Right ventricle myocardium superior (tissue), 1 donor: Measurements from ENCODE around the gene NMB. TPM values are rescaled to one million over a fixed set of nuclear protein-coding genes. Genes with fewer than 3 reads are reported as not detected.
"Not testable (repeated sequence)": the region's sequence is repeated elsewhere in the genome, so short reads cannot be mapped to it uniquely, and the experiment has no call there.

ENCODE experiments used
- ATAC-seq: fragments of 200-7000 bp; cut with Tn5 transposase; one replicate; pipeline ENCODE4 v1.9.1; 2020; ENCODE audit warnings: mild to moderate bottlenecking; ENCODE audit not compliant: poor library complexity
- DNase-seq: peaks from one replicate; pipeline ENCODE4 v3.0.0-alpha.2; 2020
- intact Hi-C: fragments of 100-400 bp; cut with DNase I; formaldehyde crosslinking; loops from one replicate; pipeline ENCODE4 v1.11.2; 2022
- total RNA-seq: library from RNA; stranded (reverse); fragmentation: NEBNext Ultra II Directional; extraction: Animal tissue kit (Norgen Biotek cat#: 25700); gene quantifications from one replicate; pipeline ENCODE4 v1.2.1, GENCODE V29; 2021
- donor health status: DM: no; HTN: yes; CAD: no; lungs with severe emphysema.

The NMB gene
- total RNA-seq, 1 donor from 2014 or later, result 1.9 TPM

DNA sequence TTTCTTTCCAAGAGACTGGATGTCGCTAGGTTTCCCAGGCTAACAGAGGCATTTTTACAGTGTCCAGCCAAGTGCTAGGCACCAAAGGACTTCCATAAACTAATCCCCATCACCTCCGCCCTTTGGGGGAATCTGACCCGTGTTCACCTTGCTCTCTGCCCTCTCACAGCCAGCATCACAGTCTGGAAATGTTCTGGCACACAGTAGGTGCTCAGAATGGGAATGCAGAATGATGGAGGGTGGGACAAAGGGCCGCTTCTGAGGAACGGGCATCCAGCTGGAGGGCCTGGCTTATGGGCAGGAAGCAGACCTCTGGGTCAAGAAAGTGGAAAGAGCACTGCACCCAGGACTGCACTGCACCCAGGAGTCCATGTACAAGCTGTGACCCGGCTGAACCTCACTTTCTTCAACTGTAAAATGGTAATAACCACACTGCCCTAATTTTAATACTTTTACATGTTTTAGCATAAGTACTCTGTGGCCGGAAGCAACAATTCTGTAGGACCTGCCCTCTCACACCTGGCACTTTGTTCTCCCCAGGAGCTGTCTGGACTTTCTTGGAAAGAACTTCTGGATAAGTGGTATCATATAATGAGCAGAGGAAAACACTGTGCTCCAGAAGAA is 901 bp upstream of the NMB start:
- DNase-seq, result no peak
- ATAC-seq, result no peak
- intact Hi-C loops, result no loop called here

DNA sequence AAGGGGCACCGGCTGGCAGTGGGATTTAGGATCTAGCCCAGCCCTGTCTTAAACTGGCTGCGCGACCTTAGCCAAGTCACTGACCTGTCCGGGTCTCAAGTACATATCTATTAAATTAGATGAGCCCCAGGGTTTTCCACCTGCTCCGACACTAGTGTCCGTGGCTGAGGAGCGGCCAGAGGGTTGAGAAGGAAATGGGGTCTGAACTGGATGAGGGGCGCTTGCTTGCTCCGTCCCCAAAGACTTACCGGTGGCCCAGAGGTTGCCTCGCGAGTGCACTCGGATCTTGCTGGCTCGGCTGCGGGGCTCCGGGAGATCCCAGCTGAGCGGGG is 285 bp downstream of the NMB start:
- intact Hi-C loops, result no loop called here
- ATAC-seq (no peak), DNase-seq (no peak)

DNA sequence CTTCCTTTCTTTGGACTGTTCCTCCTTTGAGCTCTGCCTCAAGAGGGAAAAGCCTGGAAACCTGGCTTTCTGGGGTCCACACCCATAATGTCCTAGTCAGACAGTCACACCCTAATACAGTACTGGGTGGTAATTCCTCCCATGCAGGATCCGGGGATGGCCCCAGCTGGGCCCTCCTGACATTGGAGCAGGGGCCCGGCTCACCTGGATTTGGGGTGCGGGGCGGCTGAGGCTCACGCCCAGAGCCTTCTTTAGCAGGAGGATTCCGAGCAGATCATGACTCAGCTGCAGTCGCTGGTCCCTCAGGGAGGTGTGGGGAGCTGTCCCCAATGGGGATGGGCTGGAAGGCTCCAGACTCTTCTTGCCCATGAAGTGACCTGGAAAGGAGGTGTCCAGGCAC is 1.0 kb downstream of the NMB start:
- intact Hi-C loops, result no loop called here
- ATAC-seq (no peak), DNase-seq (no peak)

DNA sequence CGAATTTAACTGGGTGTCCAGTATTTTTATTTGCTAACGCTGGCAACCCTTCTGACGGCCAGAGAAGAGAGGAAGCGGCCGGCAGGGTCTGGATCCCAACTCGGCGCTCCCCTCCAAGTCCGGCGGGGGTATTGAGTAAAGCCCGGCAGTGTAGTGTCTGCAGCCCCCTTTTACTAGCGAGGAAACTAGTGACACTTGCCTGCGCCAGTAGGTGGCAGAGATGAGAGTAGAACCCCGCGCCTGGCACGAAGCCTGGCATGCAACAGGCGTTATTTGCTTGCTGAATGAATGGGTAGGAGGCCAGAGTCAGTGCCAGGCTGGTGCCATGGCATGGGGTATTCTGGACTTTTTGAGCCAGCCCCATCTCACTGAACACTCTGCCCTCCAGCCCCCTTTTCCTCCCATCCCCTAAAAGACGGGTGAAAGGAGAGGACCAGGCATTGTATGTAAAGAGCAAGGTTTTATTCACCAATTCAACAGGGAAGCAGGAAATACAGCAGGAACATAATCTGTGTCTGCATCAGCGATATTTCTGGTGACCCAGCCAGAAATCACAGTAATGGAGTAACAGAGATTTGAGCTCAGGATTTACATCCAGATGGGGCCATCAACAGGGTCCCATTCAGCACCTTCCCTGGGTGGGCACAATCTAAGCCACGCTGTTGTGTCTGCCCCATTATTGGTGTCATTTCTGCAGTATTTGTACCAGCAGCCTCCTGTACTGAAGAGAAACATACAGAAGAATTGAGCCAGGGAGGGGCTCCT is 3.1 kb downstream of the NMB start:
- peak; percentile 90 for DNase-seq
- peak; percentile 64 for ATAC-seq
- intact Hi-C loops, result no loop called here

DNA sequence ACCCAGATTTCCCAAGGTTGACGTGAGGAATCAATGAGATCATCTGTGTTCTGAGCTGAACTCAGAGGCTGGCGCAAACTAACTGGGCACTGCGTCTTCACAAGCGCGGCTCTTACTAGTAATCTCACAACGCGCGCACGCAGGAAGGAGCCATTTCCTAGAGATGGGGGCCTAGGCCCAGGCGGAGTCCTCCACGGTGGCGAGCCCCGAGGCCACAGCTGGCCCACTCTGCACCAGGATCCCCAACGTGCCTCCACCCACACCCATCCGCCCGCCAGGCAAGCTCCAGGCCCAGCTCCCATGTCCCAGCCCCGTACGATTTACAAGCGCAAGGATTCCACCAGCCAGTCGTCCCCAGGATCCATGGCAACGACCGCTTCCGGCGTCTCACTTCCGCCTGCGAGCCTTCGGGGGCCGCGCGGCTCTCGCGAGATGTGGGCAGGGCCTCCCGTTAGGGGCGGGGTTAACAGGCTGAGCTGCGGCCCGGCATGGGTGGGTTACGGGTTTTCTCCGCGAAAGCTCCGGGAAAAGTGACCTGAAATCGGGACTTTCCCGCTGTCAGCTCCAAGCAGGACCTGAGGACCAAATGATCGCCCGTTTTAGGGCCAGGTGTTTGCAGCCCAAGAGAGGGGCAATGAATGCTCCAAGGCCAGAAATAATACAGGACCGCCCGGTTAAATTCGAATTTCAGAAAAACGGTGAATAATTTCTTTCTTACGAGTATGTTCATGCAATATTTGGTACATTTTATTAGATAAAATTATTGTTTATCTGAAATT is 3.9 kb downstream of the NMB start, which contains the start of gene WDR73:
Gene WDR73 (minus strand): TSS at position 374 of the 779 bp plus-strand sequence. CDS start 9 bp downstream, at position 365.
- peak; percentile 98 for DNase-seq
- peak; percentile 96 for ATAC-seq
- intact Hi-C loops, result no loop called here

DNA sequence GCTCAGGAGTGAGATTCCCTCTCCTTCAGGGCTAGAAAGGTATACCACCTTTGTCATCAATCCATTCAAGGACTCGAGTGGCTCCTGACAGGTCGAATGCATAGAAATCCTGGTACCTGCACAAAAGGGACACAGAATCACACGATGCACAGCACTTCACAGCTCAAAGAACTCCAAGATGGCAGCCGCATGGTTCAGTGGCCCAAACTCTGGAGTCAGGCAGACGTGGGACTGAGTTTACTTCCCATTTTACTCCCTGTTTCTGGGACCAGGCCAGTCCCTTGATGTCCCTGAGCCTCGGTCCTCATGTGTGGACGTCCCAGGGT is 4.5 kb downstream of the NMB start:
- no peak for ATAC-seq
- intact Hi-C loops, result no loop called here
- no peak for DNase-seq

DNA sequence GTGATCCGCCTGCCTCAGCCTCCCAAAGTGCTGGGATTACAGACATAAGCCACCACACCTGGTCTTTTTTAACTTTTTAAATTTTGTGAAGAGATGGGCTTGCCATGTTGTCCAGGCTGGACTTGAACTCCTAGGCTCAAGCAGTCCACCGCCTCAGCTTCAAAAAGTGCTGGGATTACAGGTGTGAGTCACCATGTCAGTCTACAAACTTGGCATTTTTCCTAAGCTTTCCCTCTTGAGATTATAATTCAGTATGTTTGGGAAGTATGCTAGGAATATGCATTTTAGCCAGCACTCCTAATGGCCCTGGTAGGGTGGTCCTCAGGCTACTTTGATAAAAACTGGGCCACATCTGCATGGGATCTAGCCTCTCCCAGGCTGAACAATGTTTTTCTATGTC is 8.3 kb downstream of the NMB start:
- intact Hi-C loops, result no loop called here
- no peak for ATAC-seq
- no peak for DNase-seq

DNA sequence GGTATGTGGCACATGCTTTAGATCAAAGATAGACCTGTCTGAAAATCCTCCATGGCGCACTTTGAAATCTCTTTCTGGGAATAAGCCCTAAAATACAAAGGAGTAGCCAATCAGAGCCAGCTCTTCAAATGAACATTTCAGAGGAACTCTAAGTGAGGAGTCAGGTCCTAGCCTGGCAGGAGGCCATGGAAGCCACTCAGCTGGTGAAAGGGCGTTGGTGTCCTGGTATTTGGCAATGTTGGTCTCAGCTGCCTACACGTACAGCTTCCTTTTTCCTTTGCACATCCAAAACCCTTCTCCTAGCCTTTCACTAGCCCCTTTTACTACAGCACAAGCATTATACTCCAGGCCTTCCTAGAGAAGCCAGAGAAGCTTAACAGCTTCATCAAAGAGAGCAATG is 9.5 kb downstream of the NMB start:
- DNase-seq (peak; percentile 84), ATAC-seq (peak; percentile 58)
- intact Hi-C loops, result no loop called here

DNA sequence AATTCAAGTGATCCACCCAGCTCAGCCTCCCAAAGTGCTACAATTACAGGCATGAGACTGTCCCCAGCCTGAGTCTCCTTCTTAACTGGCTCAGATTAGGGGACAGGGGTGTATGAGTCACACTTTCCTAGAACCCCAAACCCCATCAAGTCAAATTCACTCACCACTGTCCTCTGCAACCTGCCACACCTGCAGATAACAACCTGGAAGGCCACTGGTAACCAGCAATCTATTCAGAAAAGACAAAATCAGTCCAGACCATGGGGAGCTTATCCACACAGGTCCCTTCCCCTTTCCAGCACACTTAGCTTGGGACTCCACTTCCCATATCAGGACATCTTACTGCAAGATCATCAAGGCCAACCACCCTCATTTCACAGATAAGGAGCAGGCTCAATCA is 10.3 kb downstream of the NMB start:
- DNase-seq (no peak), ATAC-seq (no peak)
- intact Hi-C loops, result no loop called here

DNA sequence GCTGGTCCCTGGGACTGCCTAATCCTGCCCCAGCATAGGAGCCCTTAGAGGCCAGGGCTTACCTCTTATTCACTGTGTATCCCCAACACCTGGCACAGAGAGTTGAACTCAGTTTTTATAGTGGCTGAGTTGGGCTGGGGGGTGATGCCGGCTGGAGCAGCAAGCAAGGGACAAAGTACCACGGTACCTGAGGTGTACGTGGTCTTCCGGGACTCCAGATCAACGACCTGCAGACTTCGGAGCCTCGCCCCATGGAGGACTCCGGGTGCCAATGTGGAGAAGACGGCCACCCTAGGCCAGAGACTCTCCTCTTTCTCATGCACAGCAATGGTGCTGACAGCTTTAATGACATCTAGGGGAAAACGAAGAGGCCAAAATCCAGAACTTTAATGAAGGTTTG is 12.0 kb downstream of the NMB start:
- intact Hi-C loops, result no loop called here
- ATAC-seq, result no peak

DNA sequence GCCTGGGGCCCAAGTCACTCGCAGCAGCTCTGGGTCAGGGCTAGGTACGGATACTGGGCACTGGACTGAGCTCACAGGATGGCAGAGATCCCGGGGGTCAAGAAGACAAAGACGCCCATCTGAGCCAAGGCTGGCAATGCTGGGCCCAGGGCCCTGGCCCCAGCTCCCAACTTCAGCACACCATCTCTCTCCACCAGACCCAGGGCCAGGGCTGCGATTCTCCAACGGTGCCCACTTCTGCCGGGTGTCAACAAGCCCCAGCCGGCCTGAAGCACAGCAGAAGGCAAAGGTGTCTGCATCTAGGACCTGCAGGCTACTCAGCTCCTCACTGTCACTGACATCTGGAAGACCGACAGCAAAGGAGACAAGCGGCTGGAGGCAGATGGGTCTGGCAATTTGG is 12.5 kb downstream of the NMB start:
- DNase-seq (peak; percentile 34), ATAC-seq (no peak)
- intact Hi-C loops, result no loop called here

More for the DNA sequence above, 12.0 kb downstream of the NMB start:
- peak; percentile 26 for DNase-seq

DNA sequence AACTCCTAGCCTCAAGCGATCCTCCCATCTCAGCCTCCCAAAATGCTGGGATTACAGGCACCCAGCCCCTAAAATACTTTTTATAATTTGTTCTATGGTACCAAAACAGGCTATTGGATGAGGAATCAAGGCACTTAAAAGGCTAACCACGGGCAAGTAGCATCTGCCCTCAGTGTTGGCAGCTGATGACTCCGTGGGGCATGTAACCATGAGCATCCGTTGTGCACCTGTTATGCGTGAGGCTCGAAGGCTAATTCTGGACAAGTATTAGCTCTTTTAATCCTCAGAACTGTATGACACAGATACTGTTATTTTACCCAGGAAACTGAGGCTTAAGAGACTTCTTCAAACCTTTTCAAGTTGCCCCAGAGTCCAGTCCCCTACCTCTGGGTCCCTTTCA is 14.2 kb downstream of the NMB start:
- ATAC-seq, result no peak
- intact Hi-C loops, result no loop called here
- no peak for DNase-seq

DNA sequence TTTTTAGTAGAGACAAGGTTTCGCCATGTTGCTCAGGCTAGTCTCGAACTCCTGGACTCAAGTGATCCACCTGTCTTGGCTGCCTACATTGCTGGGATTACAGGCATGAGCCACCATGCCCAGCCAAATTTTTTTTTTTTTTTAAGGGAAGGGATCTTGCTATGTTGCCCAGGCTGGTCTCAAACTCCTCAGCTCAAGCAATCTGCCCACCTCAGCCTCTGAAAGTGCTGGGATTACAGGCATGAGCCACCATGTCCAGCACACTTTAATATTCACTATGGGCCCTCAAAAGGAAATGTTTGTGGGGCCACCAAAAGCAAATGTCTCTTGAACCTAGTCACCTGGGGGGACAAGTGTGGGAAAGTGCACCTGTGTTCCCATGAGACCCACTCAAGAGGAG is 15.4 kb downstream of the NMB start:
- intact Hi-C loops, ATAC-seq, DNase-seq: not testable (repeated sequence)

DNA sequence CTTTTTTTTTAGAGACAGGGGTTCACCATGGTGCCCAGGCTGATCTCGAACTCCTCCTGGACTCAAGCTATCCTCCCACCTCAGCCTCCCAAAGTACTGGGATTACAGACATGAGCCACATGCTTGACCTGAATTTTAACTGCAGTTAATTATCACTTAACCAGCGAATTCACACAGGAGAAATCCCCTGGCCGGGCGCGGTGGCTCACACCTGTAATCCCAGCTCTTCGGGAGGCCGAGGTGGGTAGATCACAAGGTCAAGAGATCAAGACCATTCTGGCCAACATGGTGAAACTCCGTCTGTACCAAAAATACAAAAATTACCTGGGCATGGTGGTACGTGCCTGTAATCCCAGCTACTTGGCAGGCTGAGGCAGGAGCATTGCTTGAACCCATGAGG is 16.1 kb downstream of the NMB start:
- intact Hi-C loops, ATAC-seq: not testable (repeated sequence)
- peak; percentile 24 for DNase-seq

DNA sequence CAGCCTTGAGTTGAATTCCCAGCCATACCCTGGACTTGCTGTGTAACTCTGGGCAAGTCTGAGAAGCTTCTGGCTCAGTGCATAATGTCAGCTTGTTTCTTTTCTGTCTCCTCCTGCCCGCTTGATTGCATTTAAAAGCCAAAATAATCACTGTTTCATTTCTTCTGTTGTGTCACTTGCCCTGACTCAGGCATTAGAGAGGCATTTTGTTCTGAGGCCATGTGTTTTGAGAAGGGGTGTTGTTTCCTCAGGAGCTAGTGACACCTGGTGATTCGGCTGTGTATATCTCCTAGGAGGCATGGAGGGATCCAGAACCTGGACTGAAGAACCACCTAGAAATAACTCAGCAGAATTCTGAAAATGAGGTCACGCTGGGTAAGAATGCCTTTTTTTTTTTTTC is 19.9 kb downstream of the NMB start:
- ATAC-seq (no peak), DNase-seq (no peak)
- intact Hi-C loops, result no loop called here

DNA sequence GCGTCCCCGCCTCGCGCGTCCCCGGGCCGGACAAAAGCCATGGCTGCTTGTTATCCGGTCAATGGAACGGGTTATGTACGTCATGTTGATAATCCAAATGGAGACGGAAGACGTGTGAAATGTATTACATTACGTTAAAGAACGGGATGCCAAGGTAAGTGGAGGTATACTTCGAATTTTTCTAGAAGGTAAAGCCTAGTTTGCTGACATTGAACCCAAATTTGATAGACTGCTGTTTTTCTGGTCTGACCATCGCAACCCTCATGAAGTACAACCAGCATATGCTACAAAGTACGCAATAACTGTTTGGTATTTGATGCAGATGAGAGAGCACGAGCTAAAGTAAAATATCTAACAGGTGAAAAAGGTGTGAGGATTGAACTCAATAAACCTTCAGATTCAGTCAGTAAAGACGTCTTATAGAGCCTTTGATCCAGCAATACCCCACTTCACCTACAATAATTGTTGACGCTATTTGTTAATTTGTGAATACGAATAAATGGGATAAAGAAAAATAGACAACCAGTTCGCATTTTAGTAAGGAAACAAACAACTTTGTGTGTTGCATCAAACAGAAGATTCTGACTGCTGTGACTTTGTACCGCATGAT is 23.7 kb downstream of the NMB start:
- DNase-seq, result no peak
- intact Hi-C loops, result no loop called here
- no peak for ATAC-seq

DNA sequence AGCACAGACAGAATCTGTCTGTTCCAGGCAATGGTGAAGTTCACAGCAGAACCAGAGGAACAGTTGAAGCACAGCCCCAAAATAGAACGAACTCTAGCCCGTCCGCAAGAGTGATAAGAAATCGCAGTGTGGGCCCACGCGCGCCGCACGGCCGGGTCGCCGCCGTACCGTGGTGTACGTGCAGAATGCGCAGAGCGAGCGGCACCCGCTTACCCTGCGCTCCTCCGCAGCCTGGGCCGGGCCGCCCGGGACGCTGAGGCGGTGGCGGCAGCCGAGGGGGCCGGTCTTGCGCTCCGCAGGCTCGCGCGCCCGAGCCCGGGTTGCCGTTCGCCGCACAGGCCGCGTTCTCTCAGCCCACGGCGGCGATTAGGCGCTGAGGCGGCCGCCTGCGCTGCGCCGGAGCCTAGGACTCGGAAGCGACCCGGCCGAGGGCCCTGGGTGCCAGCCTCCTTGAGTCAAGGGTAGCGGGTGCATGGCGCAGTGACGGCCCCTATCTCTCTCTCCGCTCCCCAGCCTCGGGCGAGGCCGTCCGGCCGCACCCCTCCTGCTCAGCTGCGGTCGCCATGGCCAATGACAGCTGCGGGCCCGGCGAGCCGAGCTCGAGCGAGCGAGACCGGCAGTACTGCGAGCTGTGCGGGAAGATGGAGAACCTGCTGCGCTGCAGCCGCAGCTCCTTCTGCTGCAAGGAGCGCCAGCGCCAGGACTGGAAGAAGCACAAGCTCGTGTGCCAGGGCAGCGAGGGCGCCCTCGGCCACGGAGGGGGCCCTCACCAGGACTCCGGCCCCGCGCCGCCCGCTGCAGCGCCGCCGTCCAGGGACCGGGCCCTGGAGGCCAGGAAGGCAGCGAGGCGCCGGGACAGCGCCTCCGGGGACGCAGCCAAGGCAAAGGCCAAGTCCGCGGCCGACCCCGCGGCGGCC is 24.4 kb downstream of the NMB start:
- DNase-seq (peak; percentile 86), ATAC-seq (peak; percentile 76)
- intact Hi-C loops, result no loop called here

DNA sequence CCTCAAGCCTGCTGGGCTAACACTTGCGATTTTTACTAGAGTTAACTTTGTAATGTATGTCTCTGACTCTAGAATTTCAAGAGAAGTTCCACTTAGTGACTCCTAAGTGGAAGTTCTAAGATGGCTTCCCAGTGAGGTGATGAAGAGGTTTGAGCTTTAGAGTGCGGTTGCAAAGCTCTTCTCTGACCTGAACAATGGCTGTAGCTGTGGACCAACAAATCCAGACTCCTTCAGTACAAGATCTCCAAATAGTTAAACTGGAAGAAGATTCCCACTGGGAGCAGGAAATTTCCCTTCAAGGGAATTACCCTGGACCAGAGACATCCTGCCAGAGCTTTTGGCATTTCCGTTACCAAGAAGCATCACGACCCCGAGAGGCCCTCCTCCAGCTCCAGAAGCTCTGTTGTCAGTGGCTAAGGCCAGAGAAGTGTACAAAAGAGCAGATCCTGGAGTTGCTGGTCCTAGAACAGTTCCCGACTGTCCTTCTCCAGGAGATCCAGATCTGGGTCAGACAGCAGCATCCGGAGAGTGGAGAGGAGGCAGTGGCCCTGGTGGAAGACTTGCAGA is 26.2 kb downstream of the NMB start:
- ATAC-seq (no peak), DNase-seq (no peak)
- intact Hi-C loops, result no loop called here
